CD4-positive, CD25-positive, alpha-beta regulatory T cell (primary cell): Measurements from ENCODE around the gene ARHGAP5. TPM values are rescaled to one million over a fixed set of nuclear protein-coding genes. Genes with fewer than 3 reads are reported as not detected.

ENCODE experiments used
- ATAC-seq, 2 donors: fragments of 150-1000 bp; cut with Tn5 transposase; one replicate each; pipeline ENCODE4 v1.10.0; 2021; ENCODE audit warnings: low read depth in 2 of 2, moderate number of reproducible peaks in 2 of 2, moderate library complexity in 1 of 2
- DNase-seq, 3 donors: peaks; one replicate each; pipeline versions ENCODE4 v3.0.0 to v3.0.0-alpha.2; 2012 to 2022; ENCODE audit warnings: mixed read lengths in 1 of 3
- H3K27ac ChIP-seq: one replicate; pipeline ENCODE4 v1.7.0; 2013; ENCODE audit warnings: mild to moderate bottlenecking, low read length; ENCODE audit not compliant: insufficient read depth, poor library complexity, severe bottlenecking
- H3K27me3 ChIP-seq: one replicate; pipeline ENCODE4 v1.7.0; 2013; ENCODE audit warnings: low read length; ENCODE audit not compliant: control insufficient read depth, insufficient read depth
- H3K36me3 ChIP-seq: one replicate; pipeline ENCODE4 v1.7.0; 2013; ENCODE audit warnings: mild to moderate bottlenecking, low read length, moderate library complexity; ENCODE audit not compliant: control insufficient read depth, insufficient read depth
- H3K4me1 ChIP-seq: 2 replicates; pipeline ENCODE4 v1.7.0; 2013; ENCODE audit warnings: mild to moderate bottlenecking, low read length; ENCODE audit not compliant: insufficient read depth, control insufficient read depth, poor library complexity, severe bottlenecking
- H3K4me3 ChIP-seq: one replicate; pipeline ENCODE4 v1.7.0; 2013; ENCODE audit warnings: low read depth, mild to moderate bottlenecking, low read length, moderate library complexity
- H3K9me3 ChIP-seq, 2 experiments: 1 replicate in 1 of 2; 2 replicates in 1 of 2; pipeline ENCODE4 v1.7.0; 2013; ENCODE audit warnings: low read length in 2 of 2, mild to moderate bottlenecking in 1 of 2, moderate library complexity in 1 of 2; ENCODE audit not compliant: control insufficient read depth in 2 of 2
- H3K27ac Mint-ChIP-seq, 3 donors: one replicate each; pipeline ENCODE4 v1.8.0; 2020 to 2022; ENCODE audit warnings: mild to moderate bottlenecking in 3 of 3, mixed read lengths in 3 of 3, moderate library complexity in 2 of 3
- H3K27me3 Mint-ChIP-seq: one replicate; pipeline ENCODE4 v1.8.0; 2022; ENCODE audit warnings: mild to moderate bottlenecking, mixed read lengths
- H3K36me3 Mint-ChIP-seq: one replicate; pipeline ENCODE4 v1.8.0; 2020; ENCODE audit warnings: mixed read lengths
- H3K4me1 Mint-ChIP-seq, 4 donors: one replicate each; pipeline ENCODE4 v1.8.0; 2020 to 2022; ENCODE audit warnings: mixed read lengths in 4 of 4, mild to moderate bottlenecking in 1 of 4
- H3K4me3 Mint-ChIP-seq, 4 donors: one replicate each; pipeline ENCODE4 v1.8.0; 2020 to 2022; ENCODE audit warnings: mild to moderate bottlenecking in 4 of 4, mixed read lengths in 4 of 4, moderate library complexity in 3 of 4
- H3K9me3 Mint-ChIP-seq, 7 donors: one replicate each; pipeline ENCODE4 v1.8.0; 2020 to 2022; ENCODE audit warnings: mixed read lengths in 7 of 7, mild to moderate bottlenecking in 3 of 7, moderate library complexity in 2 of 7
- polyA plus RNA-seq, 4 donors: library from polyadenylated mRNA; unstranded; fragments of 300-500 nt; fragmentation: Illumina TruSeq; gene quantifications; one replicate each; pipeline ENCODE4 v1.2.3, GENCODE V29; 2021
- total RNA-seq: library from RNA; stranded (reverse); gene quantifications from one replicate; pipeline ENCODE4 v1.2.3, GENCODE V29; 2022

ARHGAP5 gene
- total and polyA plus RNA-seq, 5 donors from 2014 or later = 25.2 to 38.4 (median 32.1) TPM

DNA sequence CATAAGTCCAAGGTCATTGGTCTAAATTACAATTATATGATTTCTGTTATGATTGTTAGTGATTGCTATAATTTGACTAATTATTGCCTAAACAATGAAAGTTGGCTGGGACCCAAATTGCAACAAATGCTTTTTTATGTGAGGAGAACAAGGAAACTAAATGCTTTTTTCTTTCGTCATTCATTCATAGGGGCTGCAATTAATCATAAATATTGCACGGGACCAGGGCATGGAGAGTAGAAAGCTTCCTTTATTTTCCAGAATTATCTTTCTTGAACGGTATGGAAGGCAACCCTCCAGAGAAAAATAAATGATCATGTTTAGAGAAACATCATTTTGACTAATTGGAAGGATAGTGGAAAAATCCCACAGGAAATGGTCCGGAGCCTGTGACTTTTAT is 32.6 kb upstream of the ARHGAP5 start:
- Histone ChIP-seq H3K4me3 (no peak overlapping the region), H3K36me3 (no peaks in the 10 kb centered on the region), H3K27ac (no peak overlapping the region), H3K27me3 (peaks cover 1% of the 10 kb centered on the region), H3K9me3 (no peaks in the 10 kb centered on the region), H3K4me1 (no peaks in the 10 kb centered on the region)
- H3K4me3 Mint-ChIP-seq = no peak overlapping the region
- DNase-seq (no peak), ATAC-seq (no peak)
- H3K36me3 Mint-ChIP-seq = no peaks in the 10 kb centered on the region
- H3K9me3 Mint-ChIP-seq = no peaks in the 10 kb centered on the region
- no peaks in the 10 kb centered on the region for H3K4me1 Mint-ChIP-seq
- H3K27me3 Mint-ChIP-seq = peaks cover 27% of the 10 kb centered on the region
- no peak overlapping the region for H3K27ac Mint-ChIP-seq

DNA sequence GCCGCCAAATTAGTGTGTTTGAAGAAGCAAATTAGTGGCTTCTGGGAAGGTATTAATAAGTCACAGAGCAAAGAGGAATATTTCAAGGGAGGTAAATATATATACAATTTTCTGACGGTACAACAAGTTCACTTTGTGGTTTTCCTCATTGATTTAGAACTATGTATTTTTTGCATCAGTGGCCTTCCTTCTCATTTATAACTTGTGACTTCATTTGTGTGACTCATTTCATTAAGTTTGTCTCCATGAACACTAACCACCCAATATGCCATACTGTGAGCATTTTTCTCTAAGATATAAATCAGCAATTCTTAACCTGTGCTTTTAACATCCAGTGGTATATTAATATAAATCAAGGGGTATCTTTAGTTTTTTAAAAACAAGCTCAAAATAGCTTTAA is 29.3 kb upstream of the ARHGAP5 start:
- Mint-ChIP-seq H3K9me3 (peaks cover 0 to 3% (median 0%) of the 10 kb centered on the region in 7 donors), H3K36me3 (no peaks in the 10 kb centered on the region), H3K27ac (no peak overlapping the region), H3K4me3 (no peak overlapping the region), H3K27me3 (peaks cover 10% of the 10 kb centered on the region), H3K4me1 (no peaks in the 10 kb centered on the region)
- ATAC-seq = no peak
- Histone ChIP-seq H3K4me3 (no peak overlapping the region), H3K4me1 (no peaks in the 10 kb centered on the region), H3K36me3 (no peaks in the 10 kb centered on the region), H3K27ac (no peak overlapping the region), H3K27me3 (no peaks in the 10 kb centered on the region), H3K9me3 (no peaks in the 10 kb centered on the region)
- DNase-seq = no peak

DNA sequence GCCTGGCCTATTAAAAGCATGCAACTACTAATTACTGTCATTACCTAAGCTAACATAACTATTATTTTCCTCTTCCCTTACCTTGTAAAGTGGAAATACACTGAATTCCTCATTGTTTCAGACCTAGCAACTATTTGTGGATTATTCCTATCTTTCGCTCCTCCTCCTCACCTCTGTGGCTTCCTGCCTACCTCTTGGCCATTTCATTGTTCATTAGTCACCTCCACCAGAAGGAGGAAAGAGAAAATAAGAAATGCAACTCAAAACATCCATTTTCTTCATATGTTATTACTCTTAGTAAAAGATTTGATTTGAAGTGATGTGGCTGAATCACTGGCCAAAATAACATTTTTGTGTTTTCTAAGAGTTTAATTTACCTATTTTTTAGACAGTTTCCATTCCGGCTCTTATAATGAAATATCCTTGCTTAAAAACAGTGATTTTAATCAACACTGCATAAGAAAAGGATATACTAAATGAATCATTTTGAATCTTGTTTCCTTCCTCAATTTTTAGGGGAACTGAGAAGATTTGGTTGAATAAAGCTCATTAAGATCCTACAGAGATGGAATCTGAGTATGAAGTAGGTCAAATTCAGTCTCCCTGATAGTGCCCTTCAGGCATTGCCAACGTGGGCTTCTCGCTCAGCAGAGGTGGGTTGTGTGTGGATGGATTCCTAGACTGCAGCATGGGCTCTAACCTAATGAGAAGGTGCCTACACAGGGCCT is 27.6 kb upstream of the ARHGAP5 start:
- peak in 1 of 2 donors; percentile 31 for ATAC-seq
- Mint-ChIP-seq H3K27me3 (peaks cover 1% of the 10 kb centered on the region), H3K36me3 (no peaks in the 10 kb centered on the region), H3K9me3 (peaks cover 0 to 3% (median 0%) of the 10 kb centered on the region in 7 donors), H3K4me3 (no peak overlapping the region), H3K4me1 (no peaks in the 10 kb centered on the region), H3K27ac (no peak overlapping the region)
- no peak for DNase-seq
- Histone ChIP-seq H3K9me3 (no peaks in the 10 kb centered on the region), H3K36me3 (no peaks in the 10 kb centered on the region), H3K4me1 (no peaks in the 10 kb centered on the region), H3K4me3 (no peak overlapping the region), H3K27me3 (peaks cover 4% of the 10 kb centered on the region), H3K27ac (no peak overlapping the region)

DNA sequence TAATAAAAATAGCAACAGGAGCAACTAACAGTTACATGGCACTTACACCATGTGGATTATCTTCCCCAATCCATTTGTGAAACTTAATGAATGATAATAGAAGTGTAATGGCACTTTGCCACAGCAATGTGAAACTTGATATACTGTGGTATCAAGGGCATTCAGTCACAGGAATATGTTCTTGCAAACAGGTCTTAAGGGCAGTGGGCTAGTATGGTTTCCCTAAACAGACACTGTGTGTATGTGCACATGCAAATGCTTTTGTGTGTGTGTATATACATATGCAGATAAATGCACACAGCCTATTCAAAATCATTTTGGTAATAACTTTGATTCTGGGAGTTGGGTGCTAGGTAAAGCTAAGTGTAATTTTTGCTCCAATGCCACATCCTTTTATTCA is 26.2 kb upstream of the ARHGAP5 start:
- no peaks in the 10 kb centered on the region for H3K4me1 ChIP-seq
- Mint-ChIP-seq H3K4me3 (no peak overlapping the region), H3K4me1 (no peaks in the 10 kb centered on the region), H3K27ac (no peak overlapping the region), H3K9me3 (peaks cover 0 to 4% (median 0%) of the 10 kb centered on the region in 7 donors), H3K27me3 (no peaks in the 10 kb centered on the region), H3K36me3 (no peaks in the 10 kb centered on the region)
- peaks cover 7% of the 10 kb centered on the region for H3K27me3 ChIP-seq
- no peaks in the 10 kb centered on the region for H3K9me3 ChIP-seq
- no peaks in the 10 kb centered on the region for H3K36me3 ChIP-seq
- H3K4me3 ChIP-seq = no peak overlapping the region
- no peak for ATAC-seq
- H3K27ac ChIP-seq = no peak overlapping the region
- DNase-seq = no peak

DNA sequence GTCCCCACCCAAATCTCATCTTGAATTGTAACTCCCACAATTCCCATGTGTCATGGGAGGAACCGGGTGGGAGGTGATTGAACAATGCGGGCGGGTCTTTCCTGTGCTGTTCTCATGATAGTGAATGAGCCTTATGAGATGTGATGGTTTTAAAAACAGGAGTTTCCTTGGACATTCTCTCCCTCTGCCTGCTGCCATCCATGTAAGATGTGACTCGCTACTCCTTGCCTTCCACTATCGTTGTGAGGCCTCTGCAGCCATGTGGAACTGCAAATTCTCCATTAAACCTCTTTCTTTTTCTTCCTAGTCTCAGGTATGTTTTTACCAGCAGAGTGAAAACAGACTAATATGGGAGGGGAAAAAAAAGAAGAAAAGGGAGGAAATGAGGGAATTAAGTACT is 22.6 kb upstream of the ARHGAP5 start:
- Histone ChIP-seq H3K27ac (no peak overlapping the region), H3K27me3 (peaks cover 9% of the 10 kb centered on the region), H3K9me3 (no peaks in the 10 kb centered on the region), H3K36me3 (no peaks in the 10 kb centered on the region), H3K4me1 (no peaks in the 10 kb centered on the region), H3K4me3 (no peak overlapping the region)
- Mint-ChIP-seq H3K4me3 (no peak overlapping the region), H3K27ac (no peak overlapping the region), H3K27me3 (peaks cover 4% of the 10 kb centered on the region), H3K9me3 (peaks cover 0 to 4% (median 0%) of the 10 kb centered on the region in 7 donors), H3K36me3 (no peaks in the 10 kb centered on the region), H3K4me1 (no peaks in the 10 kb centered on the region)
- DNase-seq = no peak
- no peak for ATAC-seq

DNA sequence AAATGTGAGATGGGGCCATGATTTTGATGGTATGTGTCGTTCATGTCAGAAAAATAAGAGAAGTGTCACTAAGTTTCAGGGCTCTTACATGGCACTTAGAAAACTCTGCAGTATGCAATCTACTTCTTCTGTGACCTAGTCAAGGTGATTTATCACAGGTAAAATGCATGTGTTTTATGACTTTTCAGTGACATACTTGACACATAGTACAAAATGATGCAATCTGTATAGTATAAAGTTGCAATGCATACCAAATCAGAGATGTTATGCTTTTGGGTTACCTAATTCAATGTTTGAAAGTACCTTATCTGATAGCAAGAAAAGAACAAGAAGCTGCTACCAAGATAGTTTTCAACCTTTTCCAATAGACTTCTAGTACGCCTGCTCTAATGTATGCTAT is 21.9 kb upstream of the ARHGAP5 start:
- no peak overlapping the region for H3K27ac Mint-ChIP-seq
- Histone ChIP-seq H3K4me1 (no peaks in the 10 kb centered on the region), H3K4me3 (no peak overlapping the region), H3K9me3 (no peaks in the 10 kb centered on the region), H3K27ac (no peak overlapping the region), H3K36me3 (no peaks in the 10 kb centered on the region), H3K27me3 (peaks cover 11% of the 10 kb centered on the region)
- H3K36me3 Mint-ChIP-seq = no peaks in the 10 kb centered on the region
- no peak overlapping the region for H3K4me3 Mint-ChIP-seq
- no peak for ATAC-seq
- DNase-seq = no peak
- H3K4me1 Mint-ChIP-seq = no peaks in the 10 kb centered on the region
- H3K27me3 Mint-ChIP-seq = peaks cover 4% of the 10 kb centered on the region
- H3K9me3 Mint-ChIP-seq = peaks cover 0 to 4% (median 0%) of the 10 kb centered on the region in 7 donors

DNA sequence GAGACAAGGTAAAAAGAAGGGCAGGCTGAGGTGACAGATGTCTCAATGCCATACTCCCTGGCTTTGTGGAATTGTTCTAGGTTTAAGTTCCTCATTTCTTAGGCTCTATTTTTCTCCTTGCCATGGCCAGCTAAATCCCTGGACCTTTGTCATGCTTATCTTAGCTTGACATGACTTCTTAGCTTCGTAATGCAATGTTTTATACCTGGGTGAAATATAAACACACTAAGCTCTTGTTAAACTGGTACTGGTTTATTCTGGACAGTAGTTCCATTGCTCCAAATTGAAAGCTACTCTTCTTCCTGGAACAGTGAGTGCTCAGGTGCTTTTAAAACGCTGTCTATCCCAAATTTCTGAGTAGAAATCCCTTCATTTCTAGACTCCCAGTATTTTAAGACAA is 17.4 kb upstream of the ARHGAP5 start:
- DNase-seq (no peak), ATAC-seq (no peak)
- no peaks in the 10 kb centered on the region for H3K36me3 Mint-ChIP-seq
- peaks cover 0 to 1% (median 0%) of the 10 kb centered on the region in 7 donors for H3K9me3 Mint-ChIP-seq
- H3K4me1 Mint-ChIP-seq = no peaks in the 10 kb centered on the region
- no peaks in the 10 kb centered on the region for H3K9me3 ChIP-seq
- H3K27me3 ChIP-seq = peaks cover 8% of the 10 kb centered on the region
- no peak overlapping the region for H3K4me3 Mint-ChIP-seq
- no peaks in the 10 kb centered on the region for H3K4me1 ChIP-seq
- no peaks in the 10 kb centered on the region for H3K36me3 ChIP-seq
- H3K4me3 ChIP-seq = no peak overlapping the region
- peaks cover 10% of the 10 kb centered on the region for H3K27me3 Mint-ChIP-seq
- no peak overlapping the region for H3K27ac Mint-ChIP-seq
- H3K27ac ChIP-seq = no peak overlapping the region

DNA sequence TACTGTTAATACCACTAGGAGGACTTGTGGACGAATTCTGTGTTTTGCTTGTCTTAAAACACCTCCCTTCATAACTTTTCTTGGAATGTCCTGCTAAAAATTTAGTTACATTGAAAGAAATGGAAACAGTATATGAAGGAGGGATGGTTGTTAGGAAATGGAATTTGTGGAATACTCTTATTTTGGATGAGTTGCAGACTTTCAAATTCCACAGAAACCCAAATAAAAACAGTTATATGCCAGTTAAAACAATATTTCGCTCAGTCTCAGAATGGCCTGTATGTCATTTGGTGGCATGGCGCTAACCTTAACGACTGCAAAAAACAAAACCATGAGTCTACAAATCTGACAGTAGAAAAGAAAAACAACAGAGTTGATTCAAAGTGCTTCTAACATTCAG is 12.2 kb upstream of the ARHGAP5 start:
- Mint-ChIP-seq H3K9me3 (no peaks in the 10 kb centered on the region), H3K36me3 (no peaks in the 10 kb centered on the region), H3K27me3 (peaks cover 16% of the 10 kb centered on the region)

More for the DNA sequence above, 12.2 kb upstream of the ARHGAP5 start:
- Mint-ChIP-seq H3K27ac (no peak overlapping the region), H3K4me1 (no peaks in the 10 kb centered on the region), H3K4me3 (no peak overlapping the region)
- ATAC-seq (no peak), DNase-seq (no peak)
- no peaks in the 10 kb centered on the region for H3K4me1 ChIP-seq
- H3K4me3 ChIP-seq = no peak overlapping the region
- no peaks in the 10 kb centered on the region for H3K36me3 ChIP-seq
- H3K27me3 ChIP-seq = peaks cover 6% of the 10 kb centered on the region
- H3K9me3 ChIP-seq = no peaks in the 10 kb centered on the region
- no peak overlapping the region for H3K27ac ChIP-seq
